ENCODE data around the gene VPS41.

DNA sequence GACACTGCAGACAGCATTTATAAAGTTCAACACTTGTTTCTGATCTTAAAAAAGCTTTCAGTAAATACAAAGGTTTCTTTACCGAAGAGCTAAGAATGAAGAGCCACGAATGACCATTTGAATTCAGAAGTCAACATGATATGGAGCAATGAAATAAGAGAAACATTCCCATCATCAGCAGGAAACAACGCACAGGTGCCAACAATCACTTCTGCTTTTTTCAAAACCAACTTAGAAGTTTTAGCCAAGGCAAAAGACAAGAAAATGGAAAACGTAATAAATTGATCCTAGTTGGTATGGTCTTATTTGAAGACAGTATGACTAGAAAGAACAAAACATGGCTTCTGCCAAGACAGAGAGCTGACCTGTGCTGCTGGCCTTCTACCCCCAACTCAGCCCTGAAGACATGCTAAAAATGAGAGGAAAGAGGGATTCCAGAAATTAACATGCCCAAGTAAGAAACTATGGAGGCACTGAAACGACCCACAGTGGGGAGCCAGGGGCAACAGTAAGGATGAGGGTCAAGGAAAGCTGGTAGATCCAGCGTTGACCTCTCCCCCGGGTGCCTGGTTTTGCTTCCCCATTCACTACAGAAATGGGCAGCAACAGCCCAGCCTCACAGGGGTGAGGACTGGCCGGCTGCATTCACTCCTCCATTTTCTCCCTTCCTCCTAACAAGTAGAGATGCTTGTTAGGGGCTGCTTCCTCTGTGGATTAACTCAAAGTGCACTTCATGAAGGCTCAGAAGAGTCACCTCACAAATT lies 30.1 kb downstream of the VPS41 start:
- TF ChIP-seq, protein P1, sequence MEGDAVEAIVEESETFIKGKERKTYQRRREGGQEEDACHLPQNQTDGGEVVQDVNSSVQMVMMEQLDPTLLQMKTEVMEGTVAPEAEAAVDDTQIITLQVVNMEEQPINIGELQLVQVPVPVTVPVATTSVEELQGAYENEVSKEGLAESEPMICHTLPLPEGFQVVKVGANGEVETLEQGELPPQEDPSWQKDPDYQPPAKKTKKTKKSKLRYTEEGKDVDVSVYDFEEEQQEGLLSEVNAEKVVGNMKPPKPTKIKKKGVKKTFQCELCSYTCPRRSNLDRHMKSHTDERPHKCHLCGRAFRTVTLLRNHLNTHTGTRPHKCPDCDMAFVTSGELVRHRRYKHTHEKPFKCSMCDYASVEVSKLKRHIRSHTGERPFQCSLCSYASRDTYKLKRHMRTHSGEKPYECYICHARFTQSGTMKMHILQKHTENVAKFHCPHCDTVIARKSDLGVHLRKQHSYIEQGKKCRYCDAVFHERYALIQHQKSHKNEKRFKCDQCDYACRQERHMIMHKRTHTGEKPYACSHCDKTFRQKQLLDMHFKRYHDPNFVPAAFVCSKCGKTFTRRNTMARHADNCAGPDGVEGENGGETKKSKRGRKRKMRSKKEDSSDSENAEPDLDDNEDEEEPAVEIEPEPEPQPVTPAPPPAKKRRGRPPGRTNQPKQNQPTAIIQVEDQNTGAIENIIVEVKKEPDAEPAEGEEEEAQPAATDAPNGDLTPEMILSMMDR (IDR thresholded peaks at IDR 0.05; ENCODE audit: borderline replicate concordance, extremely low read depth, low read length, poor library complexity, severe bottlenecking) = no peak
- no peak for TF ChIP-seq EZH2 (IDR thresholded peaks at IDR 0.05; ENCODE audit: borderline replicate concordance, low read depth, low read length, severe bottlenecking)

All from DND-41 (cell line).